Liver (tissue), 3 donors: ENCODE measurements around the gene LY6G6C.

Source experiments
- GABPA ChIP-seq, 2 donors: IDR thresholded peaks in 1 of 2; conservative IDR thresholded peaks in 1 of 2; 2 replicates each; pipeline ENCODE4 v1.6.1; 2016; ENCODE audit warnings: antibody characterized with exemption in 2 of 2, mild to moderate bottlenecking in 1 of 2, moderate library complexity in 1 of 2
- JUND ChIP-seq, 2 donors: IDR thresholded peaks; 2 replicates each; pipeline ENCODE4 v1.6.1; 2016; ENCODE audit warnings: antibody characterized with exemption in 2 of 2
- REST ChIP-seq: IDR thresholded peaks from 2 replicates; pipeline ENCODE4 v1.6.1; 2016; ENCODE audit warnings: antibody characterized with exemption, mild to moderate bottlenecking
- TAF1 ChIP-seq: conservative IDR thresholded peaks from 2 replicates; pipeline ENCODE4 v1.6.1; 2016; ENCODE audit warnings: antibody characterized with exemption, mild to moderate bottlenecking
- YY1 ChIP-seq: IDR thresholded peaks from 2 replicates; pipeline ENCODE4 v1.6.1; 2016; ENCODE audit warnings: antibody characterized with exemption, mild to moderate bottlenecking
- ZBTB33 ChIP-seq: IDR thresholded peaks from 2 replicates; pipeline ENCODE4 v1.6.1; 2016; ENCODE audit warnings: antibody characterized with exemption
- TF ChIP-seq, protein P1 (sequence below): fragments of 150-350 bp; IDR thresholded peaks from 2 replicates; pipeline ENCODE4 v1.5.1; 2017; ENCODE audit warnings: improper control_type of control experiment, low read depth, low read length; ENCODE audit not compliant: missing input control
- donor health status: healthy.
- donor health status: healthy.

DNA sequence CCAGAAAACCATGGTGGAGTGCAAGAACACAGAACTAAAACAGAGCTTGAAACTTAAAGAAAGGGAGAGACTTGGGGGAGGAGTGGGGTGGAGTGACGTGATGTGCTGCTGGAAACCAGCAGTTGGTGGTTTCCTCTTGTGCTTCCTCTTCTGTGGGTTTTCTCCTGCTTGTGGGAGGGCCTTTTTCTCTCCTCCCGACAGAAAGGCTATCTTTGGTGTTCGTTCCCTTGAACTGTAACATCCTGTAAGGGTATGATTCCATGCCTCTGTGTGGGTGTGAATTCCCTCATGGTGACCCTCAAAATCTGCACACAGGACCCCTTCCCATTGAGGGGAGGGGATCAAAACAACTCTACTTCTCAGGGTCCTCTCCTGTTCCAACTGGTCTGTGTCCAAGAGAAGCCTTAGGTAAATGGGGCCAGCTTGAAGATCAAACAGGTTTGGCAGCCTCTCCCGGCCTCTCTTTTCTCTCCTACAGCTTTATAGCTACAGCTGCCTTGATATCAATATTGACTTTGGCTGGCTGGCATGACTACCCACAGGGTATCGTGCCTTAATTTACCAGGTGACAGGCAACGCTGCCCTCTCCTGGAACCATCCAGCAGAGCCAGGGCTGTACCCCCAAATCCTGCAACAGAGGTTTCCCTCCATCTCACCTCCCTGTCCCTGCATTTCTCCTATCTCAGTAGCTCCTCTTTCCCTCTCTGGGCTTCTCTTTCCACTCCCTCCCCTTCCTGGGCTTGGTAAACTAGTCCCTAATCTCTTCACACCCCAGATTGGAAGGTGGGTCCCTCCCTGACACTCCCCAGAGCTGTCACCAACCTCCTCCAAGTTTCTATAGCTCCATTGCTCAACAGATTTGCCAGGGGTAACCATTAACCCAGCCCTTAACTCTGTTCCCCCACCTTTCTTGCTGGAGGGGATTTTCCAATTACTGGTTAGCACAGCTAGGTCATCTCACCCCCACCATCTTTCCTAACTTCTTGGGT lies 16.7 kb upstream of the LY6G6C start:
- no peak for TF ChIP-seq GABPA (IDR thresholded peaks at IDR 0.05 in 1 of 2, conservative IDR thresholded peaks at IDR 0.05 in 1 of 2)
- TF ChIP-seq TAF1 = no peak
- TF ChIP-seq ZBTB33 = peak; percentile 1
- TF ChIP-seq, protein P1, sequence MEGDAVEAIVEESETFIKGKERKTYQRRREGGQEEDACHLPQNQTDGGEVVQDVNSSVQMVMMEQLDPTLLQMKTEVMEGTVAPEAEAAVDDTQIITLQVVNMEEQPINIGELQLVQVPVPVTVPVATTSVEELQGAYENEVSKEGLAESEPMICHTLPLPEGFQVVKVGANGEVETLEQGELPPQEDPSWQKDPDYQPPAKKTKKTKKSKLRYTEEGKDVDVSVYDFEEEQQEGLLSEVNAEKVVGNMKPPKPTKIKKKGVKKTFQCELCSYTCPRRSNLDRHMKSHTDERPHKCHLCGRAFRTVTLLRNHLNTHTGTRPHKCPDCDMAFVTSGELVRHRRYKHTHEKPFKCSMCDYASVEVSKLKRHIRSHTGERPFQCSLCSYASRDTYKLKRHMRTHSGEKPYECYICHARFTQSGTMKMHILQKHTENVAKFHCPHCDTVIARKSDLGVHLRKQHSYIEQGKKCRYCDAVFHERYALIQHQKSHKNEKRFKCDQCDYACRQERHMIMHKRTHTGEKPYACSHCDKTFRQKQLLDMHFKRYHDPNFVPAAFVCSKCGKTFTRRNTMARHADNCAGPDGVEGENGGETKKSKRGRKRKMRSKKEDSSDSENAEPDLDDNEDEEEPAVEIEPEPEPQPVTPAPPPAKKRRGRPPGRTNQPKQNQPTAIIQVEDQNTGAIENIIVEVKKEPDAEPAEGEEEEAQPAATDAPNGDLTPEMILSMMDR = peak; percentile 23
- no peak for TF ChIP-seq YY1
- TF ChIP-seq REST = no peak
- TF ChIP-seq JUND (IDR thresholded peaks at IDR 0.05) = peak in 1 of 2 donors; percentile 5
